HL-60 (cell line): ENCODE data around the gene PGRMC2.

ENCODE experiments used
- DNase-seq, 2 experiments: peaks; one replicate each; pipeline ENCODE4 v3.0.0-alpha.2; 2010 to 2020; ENCODE audit warnings: low read depth in 1 of 2, low spot score in 1 of 2
- H3K27ac ChIP-seq: fragments of 250-450 bp; sonication (Bioruptor Pico); replicated peaks from 2 replicates; pipeline ENCODE4 v1.5.1; 2020; ENCODE audit warnings: mild to moderate bottlenecking, moderate library complexity
- H3K27me3 ChIP-seq: fragments of 250-450 bp; sonication (Bioruptor Pico); 2 replicates; pipeline ENCODE4 v1.5.1; 2021; ENCODE audit warnings: mild to moderate bottlenecking, moderate library complexity; ENCODE audit not compliant: insufficient read depth, poor library complexity, severe bottlenecking
- H3K4me3 ChIP-seq: replicated peaks from 2 replicates; pipeline ENCODE4 v1.5.1; 2011; ENCODE audit warnings: mild to moderate bottlenecking, control low read depth, low read length; ENCODE audit not compliant: insufficient read depth
- CTCF ChIP-seq: IDR thresholded peaks from one replicate; pipeline ENCODE4 v1.5.1; 2011; ENCODE audit warnings: low read length, control low read depth, inconsistent platforms; ENCODE audit not compliant: insufficient read depth
- GABPA ChIP-seq: IDR thresholded peaks from 2 replicates; pipeline ENCODE4 v1.6.1; 2012; ENCODE audit warnings: low read depth
- POLR2AphosphoS5 ChIP-seq: IDR thresholded peaks from 2 replicates; pipeline ENCODE4 v1.6.1; 2012; ENCODE audit warnings: low read depth
- REST ChIP-seq: IDR thresholded peaks from 2 replicates; pipeline ENCODE4 v1.6.1; 2012; ENCODE audit warnings: low read depth; ENCODE audit not compliant: insufficient replicate concordance
- SPI1 ChIP-seq: IDR thresholded peaks from 2 replicates; pipeline ENCODE4 v1.6.1; 2012; ENCODE audit warnings: low read depth, mild to moderate bottlenecking, borderline replicate concordance

The PGRMC2 gene

GRCh38 chr4:128298852-128299251 lies 11.2 kb upstream of the PGRMC2 start:
- DNase-seq = peak in 1 of 2 experiments; percentile 10
- Histone ChIP-seq H3K27me3 (no peaks in the 10 kb centered on the region), H3K4me3 (no peak overlapping the region), H3K27ac (no peak overlapping the region)
- TF ChIP-seq GABPA (no peak), SPI1 (no peak), REST (no peak), CTCF (no peak), POLR2AphosphoS5 (no peak)

- no peak for DNase-seq
- Histone ChIP-seq H3K27ac (no peak overlapping the region), H3K4me3 (no peak overlapping the region), H3K27me3 (no peaks in the 10 kb centered on the region)
- TF ChIP-seq CTCF (no peak), POLR2AphosphoS5 (no peak), GABPA (no peak), REST (no peak), SPI1 (no peak)
These were observed 10.6 kb upstream of the PGRMC2 start for GRCh38 chr4:128298146-128298758.

GRCh38 chr4:128295255-128295654 lies 7.6 kb upstream of the PGRMC2 start:
- no peak for DNase-seq
- Histone ChIP-seq H3K4me3 (no peak overlapping the region), H3K27me3 (no peaks in the 10 kb centered on the region), H3K27ac (no peak overlapping the region)
- TF ChIP-seq REST (no peak), SPI1 (no peak), CTCF (no peak), GABPA (no peak), POLR2AphosphoS5 (no peak)
